K562 (cell line): ENCODE data around the gene ARID3C. TPM values are rescaled to one million over a fixed set of nuclear protein-coding genes. Genes with fewer than 3 reads are reported as not detected.

ENCODE experiments used
- ATF1 ChIP-seq, 2 experiments: fragments of 450-650 bp in 1 of 2; IDR thresholded peaks; 2 replicates each; pipeline ENCODE4 v1.6.1; 2016; ENCODE audit warnings: missing compliant biosample characterization in 1 of 2, missing genetic modification characterization in 1 of 2
- NCOR1 ChIP-seq: fragments of 450-650 bp; IDR thresholded peaks from 2 replicates; pipeline ENCODE4 v1.6.1; 2016; ENCODE audit warnings: mild to moderate bottlenecking, moderate library complexity
- RUNX1 ChIP-seq: sonication (generic); IDR thresholded peaks from 2 replicates; pipeline ENCODE4 v1.6.1; 2016; ENCODE audit warnings: antibody characterized with exemption, low read depth
- TBL1XR1 ChIP-seq, 2 experiments: IDR thresholded peaks; 2 replicates each; pipeline ENCODE4 v1.6.1; 2012; ENCODE audit warnings: improper control_type of control experiment in 2 of 2, low read length in 2 of 2, mild to moderate bottlenecking in 1 of 2
- ZNF197 ChIP-seq: fragments of 200-800 bp; sonication (Bioruptor generic); IDR thresholded peaks from 2 replicates; pipeline ENCODE4 v1.6.1; 2016; ENCODE audit warnings: low read depth, missing genetic modification characterization, missing compliant biosample characterization
- polyA plus RNA-seq, 8 experiments: library from polyadenylated mRNA; depleted of rRNA in 4 of 8; stranded (reverse) in 5 of 8; unstranded in 3 of 8; fragments of >200 nt; fragmentation: Nextera tagmentation in 2 of 8; fragmentation: Illumina TruSeq in 1 of 8; extraction: Ambion mirVana in 2 of 8; extraction: Trizol in 1 of 8; gene quantifications; 2 replicates each; pipeline versions ENCODE4 v1.2.1 to v1.2.3, GENCODE V29; 2011 to 2014; ENCODE audit warnings: inconsistent platforms in 1 of 8, missing spikeins in 1 of 8
- total RNA-seq, 7 experiments: library from RNA; depleted of rRNA in 6 of 7; stranded (reverse); fragments of >200 nt in 6 of 7; fragmentation: Illumina TruSeq in 2 of 7; extraction: Trizol in 2 of 7; gene quantifications; 2 replicates each; pipeline versions ENCODE4 v1.2.1 to v1.2.3, GENCODE V29; 2011 to 2021; ENCODE audit warnings: low replicate concordance in 1 of 7
- TF ChIP-seq, protein P1 (sequence below), 2 experiments: fragments of 450-650 bp; formaldehyde crosslinking in 1 of 2; IDR thresholded peaks; 2 replicates each; pipeline versions ENCODE4 v1.4.0 to v1.6.1; 2014 to 2020; ENCODE audit warnings: mild to moderate bottlenecking in 2 of 2, borderline replicate concordance in 1 of 2, low read depth in 1 of 2
- TF ChIP-seq, protein P2 (sequence below): fragments of 450-650 bp; IDR thresholded peaks from 2 replicates; pipeline ENCODE4 v1.6.1; 2016; ENCODE audit warnings: mild to moderate bottlenecking, moderate library complexity

Gene ARID3C
- total and polyA plus RNA-seq, 9 of the 15 experiments (the other 6 are each of a cell fraction or from before 2014, with no cell fraction given): not detected

DNA sequence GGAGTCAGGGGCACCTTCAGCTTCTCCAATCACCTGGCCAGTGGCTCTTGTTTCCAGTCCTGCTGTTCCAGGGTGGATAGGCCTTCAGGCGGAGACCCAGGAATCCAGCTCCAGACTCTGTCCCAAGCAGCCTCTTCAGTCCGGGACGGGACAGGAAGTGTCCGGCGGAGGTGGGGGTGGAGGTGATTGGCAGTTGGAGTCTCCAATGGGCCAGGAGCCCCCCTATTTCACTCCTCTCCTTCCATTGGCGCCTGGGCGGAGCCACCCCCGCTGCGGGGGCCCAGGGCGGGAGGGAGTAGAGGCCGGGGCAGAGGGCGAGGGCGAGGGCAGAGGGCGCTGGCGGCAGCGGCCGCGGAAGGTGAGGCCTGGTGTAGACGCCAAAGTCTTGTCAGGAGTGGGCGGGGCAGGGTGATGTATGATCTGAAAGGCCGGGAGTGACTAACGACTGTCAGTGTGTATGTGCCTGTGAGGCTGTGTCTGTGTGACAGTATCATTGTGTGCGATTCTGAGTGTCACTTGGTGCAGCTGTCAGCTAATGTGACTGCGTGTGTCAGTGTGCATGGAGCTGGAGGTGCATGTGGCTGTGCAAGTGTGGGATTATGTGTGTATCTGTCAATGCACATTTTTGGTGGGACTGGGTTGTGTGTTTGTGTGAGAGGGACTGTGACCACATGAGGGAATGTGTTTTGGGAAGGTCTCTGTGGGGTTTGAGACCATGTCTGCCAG, 23.2 kb upstream of the ARID3C start, which contains the start of gene IL11RA (continued):
- TF ChIP-seq, protein P1, sequence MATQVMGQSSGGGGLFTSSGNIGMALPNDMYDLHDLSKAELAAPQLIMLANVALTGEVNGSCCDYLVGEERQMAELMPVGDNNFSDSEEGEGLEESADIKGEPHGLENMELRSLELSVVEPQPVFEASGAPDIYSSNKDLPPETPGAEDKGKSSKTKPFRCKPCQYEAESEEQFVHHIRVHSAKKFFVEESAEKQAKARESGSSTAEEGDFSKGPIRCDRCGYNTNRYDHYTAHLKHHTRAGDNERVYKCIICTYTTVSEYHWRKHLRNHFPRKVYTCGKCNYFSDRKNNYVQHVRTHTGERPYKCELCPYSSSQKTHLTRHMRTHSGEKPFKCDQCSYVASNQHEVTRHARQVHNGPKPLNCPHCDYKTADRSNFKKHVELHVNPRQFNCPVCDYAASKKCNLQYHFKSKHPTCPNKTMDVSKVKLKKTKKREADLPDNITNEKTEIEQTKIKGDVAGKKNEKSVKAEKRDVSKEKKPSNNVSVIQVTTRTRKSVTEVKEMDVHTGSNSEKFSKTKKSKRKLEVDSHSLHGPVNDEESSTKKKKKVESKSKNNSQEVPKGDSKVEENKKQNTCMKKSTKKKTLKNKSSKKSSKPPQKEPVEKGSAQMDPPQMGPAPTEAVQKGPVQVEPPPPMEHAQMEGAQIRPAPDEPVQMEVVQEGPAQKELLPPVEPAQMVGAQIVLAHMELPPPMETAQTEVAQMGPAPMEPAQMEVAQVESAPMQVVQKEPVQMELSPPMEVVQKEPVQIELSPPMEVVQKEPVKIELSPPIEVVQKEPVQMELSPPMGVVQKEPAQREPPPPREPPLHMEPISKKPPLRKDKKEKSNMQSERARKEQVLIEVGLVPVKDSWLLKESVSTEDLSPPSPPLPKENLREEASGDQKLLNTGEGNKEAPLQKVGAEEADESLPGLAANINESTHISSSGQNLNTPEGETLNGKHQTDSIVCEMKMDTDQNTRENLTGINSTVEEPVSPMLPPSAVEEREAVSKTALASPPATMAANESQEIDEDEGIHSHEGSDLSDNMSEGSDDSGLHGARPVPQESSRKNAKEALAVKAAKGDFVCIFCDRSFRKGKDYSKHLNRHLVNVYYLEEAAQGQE (IDR thresholded peaks at IDR 0.05; ENCODE audit: borderline replicate concordance): 0 out of 2 replicates have a peak, but pooled peaks have one; percentile 2
- TF ChIP-seq, protein P1 (CRISPR knock-in tag; IDR thresholded peaks at IDR 0.05; ENCODE audit: low read depth): no peak
- TF ChIP-seq, protein P2, sequence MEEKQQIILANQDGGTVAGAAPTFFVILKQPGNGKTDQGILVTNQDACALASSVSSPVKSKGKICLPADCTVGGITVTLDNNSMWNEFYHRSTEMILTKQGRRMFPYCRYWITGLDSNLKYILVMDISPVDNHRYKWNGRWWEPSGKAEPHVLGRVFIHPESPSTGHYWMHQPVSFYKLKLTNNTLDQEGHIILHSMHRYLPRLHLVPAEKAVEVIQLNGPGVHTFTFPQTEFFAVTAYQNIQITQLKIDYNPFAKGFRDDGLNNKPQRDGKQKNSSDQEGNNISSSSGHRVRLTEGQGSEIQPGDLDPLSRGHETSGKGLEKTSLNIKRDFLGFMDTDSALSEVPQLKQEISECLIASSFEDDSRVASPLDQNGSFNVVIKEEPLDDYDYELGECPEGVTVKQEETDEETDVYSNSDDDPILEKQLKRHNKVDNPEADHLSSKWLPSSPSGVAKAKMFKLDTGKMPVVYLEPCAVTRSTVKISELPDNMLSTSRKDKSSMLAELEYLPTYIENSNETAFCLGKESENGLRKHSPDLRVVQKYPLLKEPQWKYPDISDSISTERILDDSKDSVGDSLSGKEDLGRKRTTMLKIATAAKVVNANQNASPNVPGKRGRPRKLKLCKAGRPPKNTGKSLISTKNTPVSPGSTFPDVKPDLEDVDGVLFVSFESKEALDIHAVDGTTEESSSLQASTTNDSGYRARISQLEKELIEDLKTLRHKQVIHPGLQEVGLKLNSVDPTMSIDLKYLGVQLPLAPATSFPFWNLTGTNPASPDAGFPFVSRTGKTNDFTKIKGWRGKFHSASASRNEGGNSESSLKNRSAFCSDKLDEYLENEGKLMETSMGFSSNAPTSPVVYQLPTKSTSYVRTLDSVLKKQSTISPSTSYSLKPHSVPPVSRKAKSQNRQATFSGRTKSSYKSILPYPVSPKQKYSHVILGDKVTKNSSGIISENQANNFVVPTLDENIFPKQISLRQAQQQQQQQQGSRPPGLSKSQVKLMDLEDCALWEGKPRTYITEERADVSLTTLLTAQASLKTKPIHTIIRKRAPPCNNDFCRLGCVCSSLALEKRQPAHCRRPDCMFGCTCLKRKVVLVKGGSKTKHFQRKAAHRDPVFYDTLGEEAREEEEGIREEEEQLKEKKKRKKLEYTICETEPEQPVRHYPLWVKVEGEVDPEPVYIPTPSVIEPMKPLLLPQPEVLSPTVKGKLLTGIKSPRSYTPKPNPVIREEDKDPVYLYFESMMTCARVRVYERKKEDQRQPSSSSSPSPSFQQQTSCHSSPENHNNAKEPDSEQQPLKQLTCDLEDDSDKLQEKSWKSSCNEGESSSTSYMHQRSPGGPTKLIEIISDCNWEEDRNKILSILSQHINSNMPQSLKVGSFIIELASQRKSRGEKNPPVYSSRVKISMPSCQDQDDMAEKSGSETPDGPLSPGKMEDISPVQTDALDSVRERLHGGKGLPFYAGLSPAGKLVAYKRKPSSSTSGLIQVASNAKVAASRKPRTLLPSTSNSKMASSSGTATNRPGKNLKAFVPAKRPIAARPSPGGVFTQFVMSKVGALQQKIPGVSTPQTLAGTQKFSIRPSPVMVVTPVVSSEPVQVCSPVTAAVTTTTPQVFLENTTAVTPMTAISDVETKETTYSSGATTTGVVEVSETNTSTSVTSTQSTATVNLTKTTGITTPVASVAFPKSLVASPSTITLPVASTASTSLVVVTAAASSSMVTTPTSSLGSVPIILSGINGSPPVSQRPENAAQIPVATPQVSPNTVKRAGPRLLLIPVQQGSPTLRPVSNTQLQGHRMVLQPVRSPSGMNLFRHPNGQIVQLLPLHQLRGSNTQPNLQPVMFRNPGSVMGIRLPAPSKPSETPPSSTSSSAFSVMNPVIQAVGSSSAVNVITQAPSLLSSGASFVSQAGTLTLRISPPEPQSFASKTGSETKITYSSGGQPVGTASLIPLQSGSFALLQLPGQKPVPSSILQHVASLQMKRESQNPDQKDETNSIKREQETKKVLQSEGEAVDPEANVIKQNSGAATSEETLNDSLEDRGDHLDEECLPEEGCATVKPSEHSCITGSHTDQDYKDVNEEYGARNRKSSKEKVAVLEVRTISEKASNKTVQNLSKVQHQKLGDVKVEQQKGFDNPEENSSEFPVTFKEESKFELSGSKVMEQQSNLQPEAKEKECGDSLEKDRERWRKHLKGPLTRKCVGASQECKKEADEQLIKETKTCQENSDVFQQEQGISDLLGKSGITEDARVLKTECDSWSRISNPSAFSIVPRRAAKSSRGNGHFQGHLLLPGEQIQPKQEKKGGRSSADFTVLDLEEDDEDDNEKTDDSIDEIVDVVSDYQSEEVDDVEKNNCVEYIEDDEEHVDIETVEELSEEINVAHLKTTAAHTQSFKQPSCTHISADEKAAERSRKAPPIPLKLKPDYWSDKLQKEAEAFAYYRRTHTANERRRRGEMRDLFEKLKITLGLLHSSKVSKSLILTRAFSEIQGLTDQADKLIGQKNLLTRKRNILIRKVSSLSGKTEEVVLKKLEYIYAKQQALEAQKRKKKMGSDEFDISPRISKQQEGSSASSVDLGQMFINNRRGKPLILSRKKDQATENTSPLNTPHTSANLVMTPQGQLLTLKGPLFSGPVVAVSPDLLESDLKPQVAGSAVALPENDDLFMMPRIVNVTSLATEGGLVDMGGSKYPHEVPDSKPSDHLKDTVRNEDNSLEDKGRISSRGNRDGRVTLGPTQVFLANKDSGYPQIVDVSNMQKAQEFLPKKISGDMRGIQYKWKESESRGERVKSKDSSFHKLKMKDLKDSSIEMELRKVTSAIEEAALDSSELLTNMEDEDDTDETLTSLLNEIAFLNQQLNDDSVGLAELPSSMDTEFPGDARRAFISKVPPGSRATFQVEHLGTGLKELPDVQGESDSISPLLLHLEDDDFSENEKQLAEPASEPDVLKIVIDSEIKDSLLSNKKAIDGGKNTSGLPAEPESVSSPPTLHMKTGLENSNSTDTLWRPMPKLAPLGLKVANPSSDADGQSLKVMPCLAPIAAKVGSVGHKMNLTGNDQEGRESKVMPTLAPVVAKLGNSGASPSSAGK: no peak
- 0 out of 2 replicates have a peak, but pooled peaks have one; percentile 11 for TF ChIP-seq NCOR1
- TF ChIP-seq ZNF197: no peak
- no peak for TF ChIP-seq TBL1XR1 (IDR thresholded peaks at IDR 0.05; ENCODE audit: low read length in 2 of 2)
- TF ChIP-seq RUNX1: no peak
- no peak for TF ChIP-seq ATF1 (CRISPR knock-in tag; IDR thresholded peaks at IDR 0.05)
- TF ChIP-seq ATF1 (tag; IDR thresholded peaks at IDR 0.05): peak; percentile 71; the same call in 1 of the 2 replicates
